ENCODE results near the gene KL.

KL gene

GRCh38 chr13:32993145-32993544 lies 23.1 kb upstream of the KL start:
- H2BK15ac ChIP-seq (ENCODE audit: low read depth, poor library complexity, severe bottlenecking) = no peak overlapping the region
- peaks cover 2% of the 10 kb centered on the region for H3K4me1 ChIP-seq (ENCODE audit: control insufficient read depth, insufficient read depth, low read depth, low read length)
- no peak overlapping the region for H3K14ac ChIP-seq (ENCODE audit: low read length in 2 of 2)
- no peak overlapping the region for H2BK12ac ChIP-seq (ENCODE audit: low read length in 2 of 2)
- H3K4ac ChIP-seq (ENCODE audit: low read depth in 1 of 2, low read length in 2 of 2) = no peak overlapping the region
- no peaks in the 10 kb centered on the region for H3K36me3 ChIP-seq (ENCODE audit: control insufficient read depth in 1 of 2, insufficient read depth in 2 of 2, low read depth in 1 of 2, low read length in 2 of 2)
- H3K27ac ChIP-seq (ENCODE audit: low read length, poor library complexity, severe bottlenecking) = no peak overlapping the region
- H3K79me1 ChIP-seq (replicated peaks; ENCODE audit: low read length, poor library complexity, severe bottlenecking) = no peaks in the 10 kb centered on the region
- H2BK120ac ChIP-seq (ENCODE audit: low read depth, low read length) = no peak overlapping the region
- H4K8ac ChIP-seq (ENCODE audit: low read length) = no peak overlapping the region
- no peak overlapping the region for H2BK5ac ChIP-seq (ENCODE audit: low read depth, low read length, poor library complexity, severe bottlenecking)
- no peaks in the 10 kb centered on the region for H3K27me3 ChIP-seq (ENCODE audit: control insufficient read depth in 1 of 2, insufficient read depth in 1 of 2, low read length in 2 of 2)
- no peak overlapping the region for H2AFZ ChIP-seq (ENCODE audit: low read depth, low read length)
- no peaks in the 10 kb centered on the region for H3K9me3 ChIP-seq (ENCODE audit: control insufficient read depth, low read length)
- no peak overlapping the region for H4K91ac ChIP-seq (ENCODE audit: low read length)
- H2AK5ac ChIP-seq (ENCODE audit: low read length, severe bottlenecking) = no peak overlapping the region
- no peak overlapping the region for H3K4me3 ChIP-seq (ENCODE audit: insufficient read depth in 1 of 2, low read depth in 1 of 2, low read length in 2 of 2)
- H3K18ac ChIP-seq (ENCODE audit: low read depth in 1 of 2, low read length in 2 of 2) = no peak overlapping the region
- WGBS = 91% methylated on average over 3 of the region's 8 CpGs
- no peak for DNase-seq
- no peak overlapping the region for H3K9ac ChIP-seq (ENCODE audit: low read length)
- no peak overlapping the region for H3K23ac ChIP-seq (ENCODE audit: low read length in 2 of 2)
- no peak overlapping the region for H3K4me2 ChIP-seq (ENCODE audit: low read length, poor library complexity, severe bottlenecking)

DNA sequence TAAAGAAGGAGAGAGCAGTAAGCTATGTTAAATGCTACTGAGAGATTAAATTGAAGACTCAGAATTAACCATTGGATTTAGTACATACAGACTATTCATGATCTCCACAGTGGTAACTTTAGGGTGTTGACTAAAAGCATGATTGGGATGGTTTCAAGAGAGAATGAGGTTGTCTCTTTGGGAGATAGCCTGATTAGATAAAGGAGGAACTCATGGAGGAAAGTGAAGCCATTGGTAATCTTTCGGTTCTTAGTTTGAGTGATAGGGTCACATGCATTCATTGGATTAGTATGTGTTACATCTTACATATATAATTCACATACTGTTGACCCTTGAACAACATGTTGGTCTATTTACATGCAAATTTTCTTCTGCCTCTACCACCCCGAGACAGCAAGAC lies 18.8 kb upstream of the KL start:
- no peaks in the 10 kb centered on the region for H3K27me3 ChIP-seq (ENCODE audit: control insufficient read depth in 1 of 2, insufficient read depth in 1 of 2, low read length in 2 of 2)
- no peak overlapping the region for H2AFZ ChIP-seq (ENCODE audit: low read depth, low read length)
- no peak overlapping the region for H2BK12ac ChIP-seq (ENCODE audit: low read length in 2 of 2)
- no peak overlapping the region for H2BK15ac ChIP-seq (ENCODE audit: low read depth, poor library complexity, severe bottlenecking)
- no peak for DNase-seq
- H3K9me3 ChIP-seq (ENCODE audit: control insufficient read depth, low read length) = no peaks in the 10 kb centered on the region
- H3K23ac ChIP-seq (ENCODE audit: low read length in 2 of 2) = no peak overlapping the region
- no peak overlapping the region for H2BK120ac ChIP-seq (ENCODE audit: low read depth, low read length)
- no peak overlapping the region for H3K14ac ChIP-seq (ENCODE audit: low read length in 2 of 2)
- no peak overlapping the region for H3K9ac ChIP-seq (ENCODE audit: low read length)
- no peak overlapping the region for H2AK5ac ChIP-seq (ENCODE audit: low read length, severe bottlenecking)
- no peak overlapping the region for H3K4me3 ChIP-seq (ENCODE audit: insufficient read depth in 1 of 2, low read depth in 1 of 2, low read length in 2 of 2)
- no peaks in the 10 kb centered on the region for H3K79me1 ChIP-seq (replicated peaks; ENCODE audit: low read length, poor library complexity, severe bottlenecking)
- no peak overlapping the region for H4K8ac ChIP-seq (ENCODE audit: low read length)
- H3K18ac ChIP-seq (ENCODE audit: low read depth in 1 of 2, low read length in 2 of 2) = no peak overlapping the region
- 82% methylated on average over 1 of the region's 2 CpGs for WGBS
- no peak overlapping the region for H3K4ac ChIP-seq (ENCODE audit: low read depth in 1 of 2, low read length in 2 of 2)
- no peak overlapping the region for H4K91ac ChIP-seq (ENCODE audit: low read length)
- no peak overlapping the region for H2BK5ac ChIP-seq (ENCODE audit: low read depth, low read length, poor library complexity, severe bottlenecking)
- no peak overlapping the region for H3K4me2 ChIP-seq (ENCODE audit: low read length, poor library complexity, severe bottlenecking)
- H3K27ac ChIP-seq (ENCODE audit: low read length, poor library complexity, severe bottlenecking) = no peak overlapping the region
- no peaks in the 10 kb centered on the region for H3K4me1 ChIP-seq (ENCODE audit: control insufficient read depth, insufficient read depth, low read depth, low read length)
- no peaks in the 10 kb centered on the region for H3K36me3 ChIP-seq (ENCODE audit: control insufficient read depth in 1 of 2, insufficient read depth in 2 of 2, low read depth in 1 of 2, low read length in 2 of 2)

DNA sequence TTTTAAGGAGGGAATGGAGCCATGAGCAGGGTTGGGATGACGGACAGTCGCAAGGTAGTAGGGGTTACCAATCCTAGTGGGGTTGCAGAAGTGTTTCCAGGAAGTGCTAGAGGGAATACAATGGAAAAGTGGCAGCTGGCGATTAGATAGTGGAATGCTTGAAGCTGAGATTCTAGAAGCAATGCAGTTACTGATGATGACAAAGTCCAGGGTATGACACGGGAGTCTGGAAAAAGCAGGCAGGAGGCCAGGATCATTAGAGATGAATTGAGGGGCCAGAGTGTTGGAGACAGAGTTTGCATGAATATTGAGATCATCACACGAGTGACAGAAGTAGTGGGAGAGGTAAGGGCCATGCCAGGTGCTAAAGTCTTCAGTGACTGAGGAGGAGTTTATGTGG lies 17.3 kb upstream of the KL start:
- H4K8ac ChIP-seq (ENCODE audit: low read length) = no peak overlapping the region
- H2BK15ac ChIP-seq (ENCODE audit: low read depth, poor library complexity, severe bottlenecking) = no peak overlapping the region
- H3K9ac ChIP-seq (ENCODE audit: low read length) = no peak overlapping the region
- H3K9me3 ChIP-seq (ENCODE audit: control insufficient read depth, low read length) = no peaks in the 10 kb centered on the region
- H3K23ac ChIP-seq (ENCODE audit: low read length in 2 of 2) = no peak overlapping the region
- DNase-seq = no peak
- H4K91ac ChIP-seq (ENCODE audit: low read length) = no peak overlapping the region
- no peak overlapping the region for H3K4me2 ChIP-seq (ENCODE audit: low read length, poor library complexity, severe bottlenecking)
- H2BK5ac ChIP-seq (ENCODE audit: low read depth, low read length, poor library complexity, severe bottlenecking) = no peak overlapping the region
- H3K4ac ChIP-seq (ENCODE audit: low read depth in 1 of 2, low read length in 2 of 2) = no peak overlapping the region
- H3K36me3 ChIP-seq (ENCODE audit: control insufficient read depth in 1 of 2, insufficient read depth in 2 of 2, low read depth in 1 of 2, low read length in 2 of 2) = no peaks in the 10 kb centered on the region
- H3K4me1 ChIP-seq (ENCODE audit: control insufficient read depth, insufficient read depth, low read depth, low read length) = no peaks in the 10 kb centered on the region
- H2BK12ac ChIP-seq (ENCODE audit: low read length in 2 of 2) = no peak overlapping the region
- H3K79me1 ChIP-seq (replicated peaks; ENCODE audit: low read length, poor library complexity, severe bottlenecking) = no peaks in the 10 kb centered on the region
- H3K18ac ChIP-seq (ENCODE audit: low read depth in 1 of 2, low read length in 2 of 2) = no peak overlapping the region
- no peak overlapping the region for H2AK5ac ChIP-seq (ENCODE audit: low read length, severe bottlenecking)
- no peak overlapping the region for H3K4me3 ChIP-seq (ENCODE audit: insufficient read depth in 1 of 2, low read depth in 1 of 2, low read length in 2 of 2)
- no peaks in the 10 kb centered on the region for H3K27me3 ChIP-seq (ENCODE audit: control insufficient read depth in 1 of 2, insufficient read depth in 1 of 2, low read length in 2 of 2)
- H2BK120ac ChIP-seq (ENCODE audit: low read depth, low read length) = no peak overlapping the region
- no peak overlapping the region for H3K14ac ChIP-seq (ENCODE audit: low read length in 2 of 2)
- no peak overlapping the region for H2AFZ ChIP-seq (ENCODE audit: low read depth, low read length)
- 93% methylated on average over 5 of the region's 5 CpGs for WGBS
- H3K27ac ChIP-seq (ENCODE audit: low read length, poor library complexity, severe bottlenecking) = no peak overlapping the region

- Histone ChIP-seq H3K36me3 (ENCODE audit: control insufficient read depth in 1 of 2, insufficient read depth in 2 of 2, low read depth in 1 of 2, low read length in 2 of 2) (no peaks in the 10 kb centered on the region), H3K27me3 (ENCODE audit: control insufficient read depth in 1 of 2, insufficient read depth in 1 of 2, low read length in 2 of 2) (no peaks in the 10 kb centered on the region), H3K27ac (ENCODE audit: low read length, poor library complexity, severe bottlenecking) (no peak overlapping the region), H2AK5ac (ENCODE audit: low read length, severe bottlenecking) (no peak overlapping the region), H2AFZ (ENCODE audit: low read depth, low read length) (no peak overlapping the region), H2BK15ac (ENCODE audit: low read depth, poor library complexity, severe bottlenecking) (no peak overlapping the region), H3K79me1 (replicated peaks; ENCODE audit: low read length, poor library complexity, severe bottlenecking) (no peaks in the 10 kb centered on the region), H2BK12ac (ENCODE audit: low read length in 2 of 2) (no peak overlapping the region), H3K4me3 (ENCODE audit: insufficient read depth in 1 of 2, low read depth in 1 of 2, low read length in 2 of 2) (no peak overlapping the region), H2BK120ac (ENCODE audit: low read depth, low read length) (no peak overlapping the region), H3K4ac (ENCODE audit: low read depth in 1 of 2, low read length in 2 of 2) (no peak overlapping the region), H3K4me1 (ENCODE audit: control insufficient read depth, insufficient read depth, low read depth, low read length) (no peaks in the 10 kb centered on the region), H3K18ac (ENCODE audit: low read depth in 1 of 2, low read length in 2 of 2) (no peak overlapping the region), H3K14ac (ENCODE audit: low read length in 2 of 2) (no peak overlapping the region), H3K23ac (ENCODE audit: low read length in 2 of 2) (no peak overlapping the region), H2BK5ac (ENCODE audit: low read depth, low read length, poor library complexity, severe bottlenecking) (no peak overlapping the region), H3K4me2 (ENCODE audit: low read length, poor library complexity, severe bottlenecking) (no peak overlapping the region), H4K91ac (ENCODE audit: low read length) (no peak overlapping the region), H3K9ac (ENCODE audit: low read length) (no peak overlapping the region), H4K8ac (ENCODE audit: low read length) (no peak overlapping the region), H3K9me3 (ENCODE audit: control insufficient read depth, low read length) (no peaks in the 10 kb centered on the region)
- no peak for DNase-seq
- 100% methylated on average over 1 of the region's 1 CpG for WGBS
Measured at GRCh38 chr13:33000365-33000764, 15.9 kb upstream of the KL start.
